ENCODE results near the gene FARP2. TPM values are rescaled to one million over a fixed set of nuclear protein-coding genes. Genes with fewer than 3 reads are reported as not detected.
A peak's percentile ranks its signal among the peaks of the same experiment; 100 is the strongest.
"Not testable (repeated sequence)": the region's sequence is repeated elsewhere in the genome, so short reads cannot be mapped to it uniquely, and the experiment has no call there.

FARP2 gene
- total and polyA plus RNA-seq, 2 of the 13 experiments (the other 11 are each of a cell fraction or from before 2014, with no cell fraction given), result 28.0 to 45.4 TPM

GRCh38 chr2:241450092-241450491, 94.0 kb downstream of the FARP2 start:
- H3K27me3 ChIP-seq (ENCODE audit: control insufficient read depth in 1 of 2, insufficient read depth in 2 of 2, low read length in 2 of 2); H4K20me1 ChIP-seq (ENCODE audit: insufficient read depth, low read length); H3K9me3 ChIP-seq (ENCODE audit: low read length); H3K36me3 ChIP-seq (replicated peaks in 1 of 2; ENCODE audit: control insufficient read depth in 1 of 2, insufficient read depth in 2 of 2, low read length in 2 of 2); H3K4me1 ChIP-seq (ENCODE audit: insufficient read depth, low read length); DNase-seq (ENCODE audit: low spot score); BruUV-seq (replicated peaks); ATAC-seq; H2AFZ ChIP-seq (ENCODE audit: low read length); FAIRE-seq; intact Hi-C loops (cut with micrococcal nuclease; ENCODE audit: unreplicated experiment); CTCF ChIA-PET (ENCODE audit: low intra/inter-chr PET ratio, low total read pairs); H3K27ac ChIP-seq (ENCODE audit: extremely low read length, insufficient read depth, low read length); H3K4me3 ChIP-seq (replicated peaks in 1 of 3; ENCODE audit: insufficient read depth in 1 of 3, low read depth in 2 of 3, low read length in 3 of 3); in situ Hi-C loops (cut with HindIII; ENCODE audit: extremely low pct_ligation_motif_present, low pct_unique_long_range_greater_than_20kb); H3K79me2 ChIP-seq (ENCODE audit: insufficient read depth, low read length); H3K4me2 ChIP-seq (ENCODE audit: low read depth, low read length); H3K9ac ChIP-seq (ENCODE audit: insufficient read depth, low read depth, low read length): not testable (repeated sequence)
- peak; percentile 62 for TF ChIP-seq ZNF121 (CRISPR knock-in tag; IDR thresholded peaks at IDR 0.05)
- 82% methylated on average over 7 of the region's 7 CpGs for WGBS (ENCODE audit: low lambda C conversion rate)
- POLR2A ChIA-PET, result interaction anchor here (0.8 kb wide), 1 partner anchor 21 kb away, joined by 3 read pairs; no protein-coding TSS in a partner anchor

- H3K4me2 ChIP-seq (ENCODE audit: low read depth, low read length), result no peak overlapping the region
- H3K4me1 ChIP-seq (ENCODE audit: insufficient read depth, low read length), result no peaks in the 10 kb centered on the region
- intact Hi-C loops (cut with micrococcal nuclease; ENCODE audit: unreplicated experiment), result no loop called here
- H4K20me1 ChIP-seq (ENCODE audit: insufficient read depth, low read length), result no peaks in the 10 kb centered on the region
- no peak overlapping the region for H3K27ac ChIP-seq (ENCODE audit: extremely low read length, insufficient read depth, low read length)
- FAIRE-seq (no peak), DNase-seq (ENCODE audit: low spot score) (no peak), ATAC-seq (no peak)
- ChIA-PET CTCF (ENCODE audit: low intra/inter-chr PET ratio, low total read pairs) (no interaction called here), POLR2A (interaction anchor here (0.7 kb wide), 1 partner anchor 50 kb away, joined by 3 read pairs; no protein-coding TSS in a partner anchor)
- no peak overlapping the region for H3K9ac ChIP-seq (ENCODE audit: insufficient read depth, low read depth, low read length)
- H3K79me2 ChIP-seq (ENCODE audit: insufficient read depth, low read length), result no peaks in the 10 kb centered on the region
- no TSS peak for BruUV-seq (replicated peaks)
- in situ Hi-C loops (cut with HindIII; ENCODE audit: extremely low pct_ligation_motif_present, low pct_unique_long_range_greater_than_20kb), result no loop called here
- H3K4me3 ChIP-seq (replicated peaks in 1 of 3; ENCODE audit: insufficient read depth in 1 of 3, low read depth in 2 of 3, low read length in 3 of 3), result no peak overlapping the region
- no peak overlapping the region for H2AFZ ChIP-seq (ENCODE audit: low read length)
- H3K27me3 ChIP-seq (ENCODE audit: control insufficient read depth in 1 of 2, insufficient read depth in 2 of 2, low read length in 2 of 2), result no peaks in the 10 kb centered on the region
- H3K9me3 ChIP-seq (ENCODE audit: low read length), result no peaks in the 10 kb centered on the region
- WGBS (ENCODE audit: low lambda C conversion rate), result 89% methylated on average over 10 of the region's 10 CpGs
- H3K36me3 ChIP-seq (replicated peaks in 1 of 2; ENCODE audit: control insufficient read depth in 1 of 2, insufficient read depth in 2 of 2, low read length in 2 of 2), result no peaks in the 10 kb centered on the region; a peak in 1 of 5 replicates
- TF ChIP-seq YY1 (IDR thresholded peaks at IDR 0.05; ENCODE audit: insufficient read depth, insufficient replicate concordance, low read depth, low read length) (no peak), HNF4A (CRISPR knock-in tag; IDR thresholded peaks at IDR 0.05) (no peak), CENPX (CRISPR knock-in tag; IDR thresholded peaks at IDR 0.05) (no peak), ZBTB7B (CRISPR knock-in tag; IDR thresholded peaks at IDR 0.05) (no peak), TFDP2 (CRISPR knock-in tag; IDR thresholded peaks at IDR 0.05) (no peak), ZNF616 (CRISPR knock-in tag; IDR thresholded peaks at IDR 0.05; ENCODE audit: low read depth) (no peak), MTERF4 (CRISPR knock-in tag; IDR thresholded peaks at IDR 0.05) (no peak), FOXJ3 (CRISPR knock-in tag; IDR thresholded peaks at IDR 0.05; ENCODE audit: borderline replicate concordance) (no peak), GMEB2 (CRISPR knock-in tag; IDR thresholded peaks at IDR 0.05; ENCODE audit: low read depth) (no peak), ZNF672 (CRISPR knock-in tag; IDR thresholded peaks at IDR 0.05) (no peak), ZNF329 (CRISPR knock-in tag; IDR thresholded peaks at IDR 0.05; ENCODE audit: low read depth) (no peak)
Observed at GRCh38 chr2:241451840-241452506, 95.9 kb downstream of the FARP2 start.

Measured in HepG2 (cell line).